ENCODE data around the gene WNT7A.

WNT7A gene

DNA sequence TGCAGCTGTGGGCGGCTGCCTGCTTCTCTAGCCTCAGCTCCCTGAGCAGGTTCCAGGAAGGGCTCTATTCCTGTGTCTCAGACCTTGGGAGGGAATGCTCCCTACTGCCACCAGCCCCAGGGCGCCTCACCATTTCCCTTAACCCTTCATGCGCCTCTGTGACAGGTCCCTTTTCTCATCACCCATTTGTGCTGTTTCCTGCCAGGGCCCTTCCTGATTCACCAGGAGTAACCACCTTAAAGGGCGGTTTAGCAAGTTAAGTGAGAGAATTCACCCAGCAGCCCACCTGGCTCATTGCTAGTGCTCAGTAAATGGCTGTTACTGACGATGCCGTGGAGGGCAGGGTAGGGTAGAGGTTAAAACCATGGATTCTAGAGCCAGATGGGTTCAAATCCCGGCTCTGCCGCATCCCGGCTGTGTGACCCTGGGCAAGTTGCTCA is 87.8 kb downstream of the WNT7A start:
- DNase-seq, result no peak

DNA sequence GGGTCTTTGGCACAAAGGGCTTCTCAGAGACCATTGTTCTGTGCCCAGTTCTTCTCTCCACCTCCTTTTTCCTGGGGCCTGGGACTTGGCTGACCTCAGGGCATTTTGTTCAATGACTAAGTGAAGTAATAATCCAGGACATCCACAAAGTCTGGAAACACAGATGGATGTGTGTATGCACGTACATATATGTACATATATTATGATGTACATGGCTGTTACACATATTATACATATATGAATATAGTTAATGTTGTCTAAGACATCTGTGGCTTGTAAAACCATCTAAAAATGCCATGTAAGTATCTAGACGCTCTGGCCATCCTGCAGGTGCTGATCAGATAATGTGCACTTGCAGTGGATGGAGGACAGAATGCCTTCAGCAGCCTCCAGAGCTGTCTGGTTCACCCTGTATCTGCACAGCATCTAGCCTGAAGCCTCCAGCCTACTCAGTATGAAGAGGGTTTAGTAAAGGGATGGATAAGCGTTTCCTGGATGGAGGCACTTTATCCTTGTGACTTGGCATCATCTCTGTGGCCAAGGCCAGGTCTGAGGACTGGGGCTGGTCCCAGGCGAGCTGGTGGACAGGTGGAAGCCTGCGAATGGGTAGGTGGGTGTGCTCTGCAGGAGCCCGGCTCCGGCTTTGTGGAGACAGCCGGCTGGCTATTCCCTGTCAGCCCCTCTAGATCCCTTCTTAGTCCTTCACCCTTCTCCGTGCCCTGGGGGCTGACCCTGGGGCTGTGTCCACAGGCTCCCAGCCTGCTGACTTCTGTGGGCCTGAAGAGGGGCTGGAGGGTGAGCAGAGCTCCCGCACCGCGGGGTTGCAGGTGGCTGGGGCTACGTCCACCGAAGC is 88.4 kb downstream of the WNT7A start:
- DNase-seq, result no peak

DNA sequence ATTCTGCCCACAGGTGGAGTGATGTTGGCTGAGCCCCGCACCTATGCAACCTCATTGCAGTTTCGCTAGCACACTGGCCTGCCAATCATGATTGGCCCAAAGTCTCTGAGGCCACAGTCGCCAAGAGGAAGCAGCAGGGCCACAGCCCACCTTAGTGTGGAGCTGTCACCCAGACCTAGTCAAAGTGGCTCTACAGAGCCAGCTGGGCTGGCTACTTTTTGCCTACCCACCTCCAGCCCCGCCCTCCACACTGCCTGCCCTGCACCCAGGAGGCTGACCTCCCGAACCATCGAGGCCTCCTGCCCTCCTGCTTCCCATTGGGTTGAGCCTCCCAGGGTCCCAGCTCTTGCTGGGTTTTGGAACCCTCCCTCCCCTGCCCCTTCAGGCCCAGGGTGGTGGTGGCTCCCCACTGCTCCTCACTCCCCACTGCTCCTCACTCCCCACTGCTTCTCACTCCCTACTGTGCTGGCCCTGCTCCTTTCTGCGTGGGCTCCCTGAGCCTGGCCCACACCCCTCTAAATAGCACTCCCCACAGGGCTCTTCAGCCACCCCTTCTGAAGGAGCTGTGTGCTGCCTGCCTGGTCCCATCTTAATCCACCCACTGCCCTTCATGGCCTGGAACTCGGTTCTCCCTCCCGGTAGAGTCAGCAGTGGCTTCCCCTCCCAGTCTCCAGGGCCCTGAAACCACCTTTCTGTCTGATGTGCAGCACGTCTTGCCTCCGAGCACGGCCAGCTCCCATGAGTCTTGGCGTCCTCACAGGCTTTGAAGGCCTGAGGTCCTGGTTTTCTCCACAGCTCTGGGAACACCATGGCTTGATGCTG is 89.3 kb downstream of the WNT7A start:
- DNase-seq, result no peak

DNA sequence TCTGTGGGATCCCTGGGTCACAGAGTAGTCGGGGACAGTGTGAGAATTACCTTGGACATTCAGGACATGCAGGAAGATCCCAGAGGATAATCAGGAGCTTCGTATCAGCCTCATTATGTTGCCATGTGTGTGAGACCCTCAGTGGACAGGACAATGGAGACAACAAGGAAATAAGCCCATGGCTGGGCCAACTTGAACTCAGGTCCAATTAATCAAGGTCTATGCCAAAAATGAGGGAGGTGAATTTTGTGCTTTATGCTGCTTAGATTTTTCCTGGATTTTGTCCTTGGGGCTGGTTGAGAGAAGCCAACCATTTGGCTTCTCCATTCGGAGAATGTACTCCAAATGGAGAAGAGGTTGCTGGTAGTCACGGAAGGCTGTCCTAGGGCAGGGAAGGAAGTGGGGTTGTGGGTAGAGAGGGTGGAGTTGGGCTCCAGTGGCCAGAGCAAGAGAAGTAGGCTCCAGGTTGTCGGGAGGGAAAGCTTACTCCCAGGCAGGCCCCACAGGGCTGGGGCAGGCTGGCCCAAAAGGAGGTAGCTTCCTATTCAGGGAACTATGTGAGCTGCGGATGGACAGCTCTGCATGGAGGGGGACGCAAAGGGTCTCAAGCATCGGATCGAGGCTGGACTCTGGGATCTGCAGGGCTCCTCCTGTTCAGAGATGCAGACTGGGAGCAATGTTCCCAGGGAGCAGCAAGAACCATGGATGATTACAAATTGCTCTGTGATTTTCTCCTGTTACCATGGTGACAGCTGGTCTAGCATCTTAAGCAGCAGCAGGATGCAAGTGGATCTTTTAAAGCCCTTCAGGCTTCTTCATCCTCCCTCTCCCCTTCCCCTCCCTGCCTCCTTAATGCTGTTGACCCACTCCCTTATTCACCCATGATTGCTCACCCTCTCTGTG is 91.1 kb downstream of the WNT7A start:
- DNase-seq, result no peak

DNA sequence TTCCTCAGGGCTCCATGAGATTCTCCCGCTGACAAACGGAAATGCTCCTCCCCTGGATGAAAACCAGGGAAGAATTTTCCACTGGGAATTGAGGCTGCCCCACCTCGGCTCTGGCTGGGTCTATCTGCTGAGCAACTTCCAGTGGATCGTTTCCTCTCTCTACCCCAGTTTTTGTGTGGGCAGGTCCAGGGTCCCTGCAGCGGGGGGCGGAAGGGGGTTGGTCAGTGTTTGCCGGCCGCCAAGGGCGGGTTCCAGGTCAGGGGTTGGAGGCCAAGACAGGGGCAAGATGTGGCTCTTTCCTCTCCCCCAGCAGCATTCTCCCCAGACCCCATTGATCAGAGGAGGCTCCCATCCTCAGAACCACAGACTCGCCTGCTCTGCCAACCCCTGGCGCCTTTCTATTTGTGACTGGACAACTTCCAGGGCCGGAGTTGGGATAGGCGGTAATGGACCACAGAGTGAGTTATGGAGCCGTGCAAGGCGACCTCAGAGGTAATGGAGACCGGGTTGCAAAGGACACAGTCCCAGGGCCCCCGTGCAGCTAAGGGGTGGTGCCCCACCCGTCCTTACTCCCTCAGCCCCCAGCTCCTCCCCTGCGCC is 92.2 kb downstream of the WNT7A start:
- no peak for DNase-seq

DNA sequence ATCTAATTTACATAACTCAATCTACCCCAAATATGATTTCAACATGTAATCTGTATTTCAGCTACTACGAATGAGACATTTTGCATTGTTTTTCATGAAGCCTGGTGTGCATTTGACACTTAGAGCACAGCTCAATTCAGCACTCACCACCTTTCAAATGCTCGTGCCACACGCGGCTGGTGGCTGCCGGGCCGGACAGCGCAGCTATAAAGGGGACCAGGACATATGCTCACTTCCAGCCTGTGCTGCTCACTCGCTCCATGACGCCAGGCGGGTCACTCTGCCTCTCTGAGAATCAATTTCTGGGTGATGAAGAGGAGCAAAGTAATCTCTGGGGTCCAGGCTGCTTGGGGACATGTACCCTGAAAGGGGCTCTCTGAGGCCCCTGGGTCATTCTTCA is 93.1 kb downstream of the WNT7A start:
- no peak for DNase-seq

DNA sequence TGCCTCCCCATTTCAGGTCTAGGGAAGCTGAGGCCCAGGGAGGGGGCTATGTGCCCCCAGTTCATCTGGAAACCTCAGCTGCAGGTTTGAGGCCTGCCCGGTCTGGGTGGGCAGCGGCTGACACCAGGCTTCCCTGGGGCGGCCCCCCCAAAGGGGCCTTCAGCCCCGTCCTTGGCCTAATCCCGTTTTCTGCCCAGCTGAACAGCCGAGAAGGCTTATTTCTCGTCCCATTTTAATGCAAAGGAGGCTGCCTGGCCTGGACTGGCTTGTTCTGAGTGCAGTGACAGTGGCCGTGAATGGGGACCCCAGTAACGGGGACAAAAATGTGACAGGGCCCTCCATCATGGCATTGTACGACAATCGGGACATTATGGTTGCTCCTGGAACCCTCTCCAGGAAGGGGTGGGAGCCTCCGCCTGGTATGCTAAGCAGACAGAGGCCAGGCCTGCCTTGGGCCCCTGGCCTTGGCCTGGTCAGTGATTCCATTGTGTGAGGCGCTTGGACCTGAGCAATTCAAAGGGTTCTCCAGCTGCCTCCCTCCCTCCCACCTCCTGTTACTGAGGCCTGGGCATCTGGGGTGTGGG is 93.9 kb downstream of the WNT7A start:
- DNase-seq, result no peak

DNA sequence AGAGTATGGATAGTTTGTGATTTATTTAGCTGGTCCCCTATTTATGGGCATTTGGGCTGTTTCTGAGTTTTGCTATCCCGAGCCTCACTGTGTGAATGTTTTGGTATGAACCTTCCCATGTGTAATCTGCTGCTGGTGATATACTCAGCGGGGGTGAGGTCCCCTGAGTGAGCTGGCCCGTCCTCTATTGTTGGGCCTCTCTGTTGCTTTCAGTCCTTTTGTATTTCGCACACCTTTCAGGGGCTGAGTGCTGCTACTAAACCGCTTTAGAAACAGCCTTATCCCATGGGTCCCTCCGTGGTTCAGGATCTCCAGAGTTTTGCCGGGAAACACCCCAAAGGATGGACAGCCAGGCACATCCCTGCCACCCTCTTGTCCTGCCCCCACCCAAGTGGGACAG is 94.5 kb downstream of the WNT7A start:
- DNase-seq, result no peak

DNA sequence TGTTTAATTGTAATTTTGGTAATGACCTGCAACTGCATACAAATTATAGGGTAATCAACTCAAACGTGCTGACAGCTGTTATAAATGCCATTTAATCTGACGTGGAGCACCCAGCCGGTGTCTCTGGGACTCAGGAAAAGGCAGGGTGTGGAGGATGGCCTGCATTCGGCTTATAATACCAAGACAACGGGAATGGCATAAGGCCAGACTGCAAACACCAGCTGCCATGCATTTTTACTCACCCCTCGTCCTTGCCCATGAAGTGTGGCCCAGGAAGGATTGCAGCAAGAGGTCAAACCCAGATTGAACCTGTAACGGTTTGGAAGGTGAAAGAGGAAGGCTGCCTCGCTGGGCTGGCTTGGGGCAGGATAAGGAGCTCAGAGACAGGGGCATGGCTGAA is 96.4 kb downstream of the WNT7A start:
- DNase-seq, result no peak

DNA sequence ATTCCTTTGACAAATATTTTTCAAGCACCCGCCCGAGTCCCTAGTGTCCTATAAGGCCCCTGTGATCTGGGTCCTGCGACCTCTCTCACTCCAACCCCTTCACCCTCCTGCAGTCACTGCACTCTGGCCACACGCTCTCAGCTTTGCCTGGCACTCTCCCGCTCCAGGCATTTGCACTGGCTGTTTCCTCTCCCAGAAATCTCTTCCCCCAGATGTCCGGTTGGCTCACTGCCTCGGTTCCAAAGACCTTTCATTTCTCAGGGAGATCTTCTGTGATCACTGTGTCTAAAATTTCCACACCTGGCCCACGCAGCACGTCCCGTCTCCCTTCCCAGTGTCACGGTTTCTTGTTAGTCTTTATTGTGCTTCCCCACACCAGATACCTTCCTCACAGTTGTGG is 97.4 kb downstream of the WNT7A start:
- DNase-seq, result no peak

DNA sequence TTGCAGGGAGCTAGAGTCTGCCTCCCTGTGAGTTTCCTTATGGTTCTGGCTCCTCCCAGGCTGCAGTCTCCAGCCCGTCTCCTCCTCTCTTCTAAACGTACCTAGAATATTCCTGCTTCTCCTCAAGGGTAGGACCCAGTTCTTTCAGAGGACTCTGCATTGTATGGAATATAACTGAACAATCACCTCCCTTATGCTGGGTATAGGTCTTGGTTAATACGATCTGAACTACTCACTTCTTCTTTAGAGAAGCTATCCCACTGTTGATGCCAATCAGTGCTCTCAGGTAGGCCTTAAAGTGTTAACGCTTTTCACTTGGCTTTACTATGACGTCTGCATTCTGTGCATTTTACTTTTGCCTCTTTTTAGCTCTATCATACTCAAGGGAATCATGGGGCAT is 98.5 kb downstream of the WNT7A start:
- DNase-seq, result no peak

DNA sequence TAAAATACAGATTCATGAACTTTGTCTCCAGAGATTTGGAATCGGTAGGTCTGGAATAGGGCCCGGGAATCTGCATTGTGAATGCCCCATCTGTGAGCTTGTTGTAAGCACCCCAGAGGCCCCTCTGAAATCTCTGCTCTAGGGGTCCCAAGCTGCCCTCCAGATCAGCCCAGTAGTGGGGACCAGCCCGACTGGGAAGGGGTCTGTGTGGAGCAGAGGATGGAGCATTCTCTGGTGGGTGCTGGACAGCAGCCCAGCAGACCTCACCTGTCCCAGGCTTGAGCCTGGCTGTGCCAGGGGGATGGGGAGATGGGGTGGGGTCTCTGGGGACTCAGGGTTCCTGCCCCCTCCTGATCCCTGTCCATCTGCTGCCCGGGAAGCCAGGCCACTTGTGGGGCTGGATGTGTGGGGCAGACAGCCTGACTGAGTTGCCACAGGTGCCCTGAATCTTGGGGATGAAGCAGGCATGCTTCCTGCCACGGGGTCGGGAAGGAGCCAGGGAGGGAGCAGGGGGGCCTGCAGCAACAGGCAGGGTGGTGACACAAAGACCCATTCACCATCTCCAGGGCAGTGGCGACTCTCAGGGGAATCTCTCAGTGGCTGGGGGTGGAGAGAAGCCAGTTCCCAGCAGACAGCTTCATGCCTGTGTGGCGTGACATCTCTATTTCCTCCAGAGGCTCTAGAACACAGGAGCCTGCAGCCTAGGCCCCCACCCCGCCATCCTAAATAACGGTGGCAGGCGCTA is 99.3 kb downstream of the WNT7A start:
- DNase-seq, result no peak

DNA sequence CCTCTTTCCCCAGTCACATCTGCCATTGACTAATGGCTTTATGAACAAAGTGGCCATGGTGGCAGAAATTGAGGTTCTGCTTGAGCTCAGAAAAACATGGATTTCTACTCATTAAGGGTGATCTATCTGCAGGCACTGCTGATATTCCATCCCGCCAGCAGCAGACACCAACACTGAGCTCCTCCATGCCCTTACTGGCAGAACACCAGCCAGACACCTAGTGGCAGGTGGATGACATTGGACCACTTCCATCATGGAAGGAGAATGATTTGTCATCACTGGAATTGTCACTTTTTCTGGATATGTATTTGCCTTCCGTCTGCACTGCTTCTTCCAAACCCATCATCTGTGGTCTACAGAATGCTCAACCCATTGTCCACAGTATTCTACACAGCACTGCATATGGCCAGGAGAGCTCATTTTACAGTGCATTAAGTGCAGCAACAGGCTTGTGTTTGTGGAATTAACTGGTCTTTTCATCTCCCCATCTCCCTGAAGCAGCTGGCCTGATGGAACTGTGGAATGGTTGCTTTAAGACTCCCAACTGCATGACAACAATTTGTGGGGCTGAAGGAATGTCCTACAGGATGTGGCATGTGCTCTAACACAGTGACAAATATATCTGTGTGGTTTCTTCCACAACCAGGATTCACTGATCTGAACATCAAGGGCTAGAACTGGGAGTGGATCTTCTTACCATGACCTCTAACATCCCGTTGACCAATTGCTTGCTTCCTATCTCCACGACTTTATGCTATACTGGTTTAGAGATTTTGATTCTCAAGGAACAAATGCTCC is 103.4 kb downstream of the WNT7A start:
- DNase-seq, result no peak

DNA sequence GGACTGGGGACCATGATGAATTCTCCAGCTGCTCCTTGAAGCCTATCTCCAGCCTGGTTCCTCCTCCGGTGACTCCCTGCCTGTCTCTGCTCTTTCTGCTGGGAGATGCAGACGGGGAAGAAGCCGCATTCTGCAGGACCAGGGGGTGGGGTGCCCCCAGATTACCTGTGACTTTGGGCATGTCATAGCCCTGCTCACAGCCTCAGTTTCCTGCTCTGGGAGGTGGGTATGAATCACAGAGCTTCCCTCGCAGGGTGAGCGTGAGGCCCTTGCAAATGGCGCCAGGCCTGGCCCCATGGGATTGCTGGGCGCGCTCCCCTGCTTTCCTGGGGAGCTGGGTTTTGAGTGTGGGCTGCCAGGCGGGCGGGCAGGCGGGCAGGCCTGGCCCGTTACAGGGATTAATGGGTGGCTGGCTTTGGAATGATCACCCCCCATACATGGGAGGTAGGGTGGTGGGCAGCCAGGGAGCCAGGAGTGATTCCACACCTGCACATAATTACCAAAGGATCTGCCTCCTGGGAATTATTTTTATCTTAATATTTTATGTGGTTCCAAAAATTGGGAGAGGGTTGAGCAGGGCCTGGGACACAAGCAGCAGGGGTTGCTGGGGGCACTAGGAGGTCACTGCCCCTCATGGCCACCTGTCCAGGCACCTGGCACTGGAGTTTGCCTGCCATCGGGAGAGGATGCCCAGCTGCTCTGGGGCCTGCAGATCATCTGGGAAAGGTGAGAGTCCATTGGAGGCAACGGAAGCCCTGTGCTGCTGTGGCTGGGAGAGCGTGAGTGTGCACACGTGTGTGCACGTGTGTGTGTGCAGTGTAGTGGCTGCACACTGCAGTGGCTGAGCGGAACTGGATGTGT is 106.8 kb downstream of the WNT7A start:
- DNase-seq, result no peak

DNA sequence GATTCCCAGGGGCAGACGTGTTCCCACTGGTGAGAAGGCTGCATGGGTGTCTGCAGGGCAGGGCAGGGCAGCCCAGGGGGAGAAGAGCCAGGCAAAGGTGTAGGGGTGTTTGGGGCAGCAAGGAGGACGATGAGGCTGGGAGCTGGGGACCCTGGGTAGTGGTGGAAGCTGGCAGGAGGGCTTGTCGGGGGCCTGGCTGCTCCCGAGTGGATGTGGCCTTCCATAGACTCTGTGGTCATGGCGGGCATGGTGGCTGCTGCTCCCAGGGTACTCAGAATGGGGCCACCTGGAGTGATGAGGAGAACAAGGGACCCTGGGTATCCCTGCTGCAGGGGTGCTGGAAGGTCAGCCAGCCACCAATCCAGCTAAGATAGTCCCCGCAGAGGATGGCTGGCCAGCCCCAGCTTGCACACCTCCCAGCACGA is 107.5 kb downstream of the WNT7A start:
- no peak for DNase-seq

DNA sequence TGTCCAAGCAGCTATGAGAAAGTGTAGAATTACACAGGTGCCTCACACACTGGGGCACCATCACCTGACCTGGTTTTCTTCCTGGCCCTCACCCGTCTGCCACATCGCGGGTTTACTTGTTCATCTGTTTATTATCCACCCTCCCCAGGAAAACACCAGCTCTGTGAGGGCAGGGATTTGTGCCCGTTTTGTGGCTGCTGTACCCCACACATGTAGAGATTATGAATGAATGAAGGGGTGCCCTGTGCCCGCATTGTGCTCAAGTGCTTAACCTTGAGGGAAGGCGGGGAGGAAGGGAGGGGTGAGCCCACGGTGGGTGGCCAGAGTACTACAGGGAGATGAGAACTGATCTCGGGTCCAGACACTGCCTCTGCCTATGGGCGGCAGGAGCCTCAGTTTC is 108.4 kb downstream of the WNT7A start:
- DNase-seq, result no peak

DNA sequence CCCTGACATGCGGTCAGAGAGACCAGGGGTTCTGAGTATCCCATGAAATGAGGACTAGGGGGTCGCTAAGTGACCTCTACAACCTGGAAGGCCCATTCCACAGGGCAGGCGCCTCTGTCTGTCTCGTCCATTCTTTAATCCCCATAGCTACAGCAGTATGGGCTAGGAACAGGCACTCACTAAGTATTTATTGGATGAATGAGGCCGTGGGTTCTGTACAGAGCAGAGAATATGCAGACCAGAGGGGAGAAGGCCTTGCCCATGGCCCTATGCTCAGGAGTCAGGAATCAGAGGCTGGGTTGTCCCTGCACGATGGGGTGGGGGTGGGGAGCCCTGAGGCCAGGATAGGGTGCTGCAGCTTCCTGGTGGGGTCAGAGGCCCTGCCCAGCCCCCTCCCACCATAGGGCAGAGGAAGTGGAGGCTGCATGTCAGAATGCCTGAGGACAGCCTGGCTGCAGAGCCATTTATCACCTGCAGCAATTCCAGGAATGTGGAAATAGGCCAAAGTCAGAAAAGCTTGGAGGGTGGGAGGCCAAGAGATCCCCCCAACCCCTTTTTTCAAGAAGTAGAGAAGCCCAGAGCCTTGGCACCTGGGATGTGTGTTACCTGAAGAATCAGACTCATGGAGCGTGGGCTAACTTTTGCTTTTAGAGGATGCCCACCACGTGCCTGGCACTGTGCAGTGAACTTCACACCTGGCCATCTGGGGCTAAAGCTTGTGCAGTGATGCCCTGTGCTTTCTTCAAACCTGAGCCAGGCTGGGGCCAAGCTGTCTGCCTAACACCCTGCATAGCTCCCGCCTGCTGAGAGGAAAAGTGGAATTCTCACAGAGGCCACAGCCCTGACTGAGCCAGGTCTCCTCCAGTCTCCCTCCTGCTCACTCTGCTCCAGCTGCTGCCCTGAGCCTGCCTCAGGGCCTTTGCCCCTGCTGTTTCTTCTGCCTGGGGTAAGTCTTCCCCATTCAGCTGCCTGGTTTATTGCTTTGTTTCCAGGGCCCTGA is 109.4 kb downstream of the WNT7A start:
- no peak for DNase-seq

DNA sequence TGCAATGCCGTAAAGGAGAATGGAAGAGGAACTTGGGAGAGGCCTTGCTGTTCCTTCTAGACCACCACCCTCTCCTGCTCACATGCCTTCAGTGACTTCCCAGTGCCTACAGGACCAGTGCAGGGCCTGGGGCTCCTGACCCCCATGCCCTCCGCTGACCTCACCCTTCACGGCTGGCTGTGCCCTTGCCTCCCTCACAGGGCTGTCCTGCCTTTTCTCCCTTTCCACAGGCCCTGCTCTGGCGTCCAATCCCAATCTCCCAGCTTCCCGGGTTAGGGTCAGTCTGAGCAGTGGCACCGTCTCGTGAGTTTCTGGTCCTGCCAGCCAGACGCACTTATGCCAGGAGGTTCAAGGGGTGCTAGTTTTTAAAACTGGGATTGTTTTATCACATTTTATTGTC is 110.4 kb downstream of the WNT7A start:
- no peak for DNase-seq
